Sciatic nerve (tissue), 2 donors: ENCODE measurements around the gene SF3B6. TPM values are rescaled to one million over a fixed set of nuclear protein-coding genes. Genes with fewer than 3 reads are reported as not detected.
"Not testable (repeated sequence)": the region's sequence is repeated elsewhere in the genome, so short reads cannot be mapped to it uniquely, and the experiment has no call there.

Source experiments
- ATAC-seq: fragments of 200-7000 bp; cut with Tn5 transposase; one replicate; pipeline ENCODE4 v1.9.1; 2020; ENCODE audit warnings: mild to moderate bottlenecking, moderate library complexity
- DNase-seq: peaks from one replicate; pipeline ENCODE4 v3.0.0-alpha.2; 2020; ENCODE audit warnings: low spot score
- intact Hi-C: fragments of 100-400 bp; cut with DNase I; formaldehyde crosslinking; loops from one replicate; pipeline ENCODE4 v1.14.2; 2022
- total RNA-seq: library from RNA; stranded (reverse); fragmentation: NEBNext Ultra II Directional; extraction: Animal tissue kit (Norgen Biotek cat#: 25700); gene quantifications from one replicate; pipeline ENCODE4 v1.2.1, GENCODE V29; 2021
- donor health status: DM: no; HTN: no; CAD: no.
- donor health status: DM: no; HTN: no; CAD: no.

SF3B6 gene, protein sequence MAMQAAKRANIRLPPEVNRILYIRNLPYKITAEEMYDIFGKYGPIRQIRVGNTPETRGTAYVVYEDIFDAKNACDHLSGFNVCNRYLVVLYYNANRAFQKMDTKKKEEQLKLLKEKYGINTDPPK
- total RNA-seq: 62.5 TPM

GRCh38 chr2:24075915-24076848 lies at the start of gene SF3B6:
Gene SF3B6, minus strand, starts transcription at chr2:24076326. Its CDS starts 97 bp downstream, at chr2:24076229.
- DNase-seq (peak; percentile 98), ATAC-seq (peak; percentile 97)
- intact Hi-C loops: loop anchor here (10.0 kb wide), 1 partner anchor 1291 kb away; no protein-coding TSS in a partner anchor

GRCh38 chr2:24123922-24124580 lies 47.9 kb upstream of the SF3B6 start:
- DNase-seq: no peak
- intact Hi-C loops: no loop called here
- peak; percentile 38 for ATAC-seq

DNA sequence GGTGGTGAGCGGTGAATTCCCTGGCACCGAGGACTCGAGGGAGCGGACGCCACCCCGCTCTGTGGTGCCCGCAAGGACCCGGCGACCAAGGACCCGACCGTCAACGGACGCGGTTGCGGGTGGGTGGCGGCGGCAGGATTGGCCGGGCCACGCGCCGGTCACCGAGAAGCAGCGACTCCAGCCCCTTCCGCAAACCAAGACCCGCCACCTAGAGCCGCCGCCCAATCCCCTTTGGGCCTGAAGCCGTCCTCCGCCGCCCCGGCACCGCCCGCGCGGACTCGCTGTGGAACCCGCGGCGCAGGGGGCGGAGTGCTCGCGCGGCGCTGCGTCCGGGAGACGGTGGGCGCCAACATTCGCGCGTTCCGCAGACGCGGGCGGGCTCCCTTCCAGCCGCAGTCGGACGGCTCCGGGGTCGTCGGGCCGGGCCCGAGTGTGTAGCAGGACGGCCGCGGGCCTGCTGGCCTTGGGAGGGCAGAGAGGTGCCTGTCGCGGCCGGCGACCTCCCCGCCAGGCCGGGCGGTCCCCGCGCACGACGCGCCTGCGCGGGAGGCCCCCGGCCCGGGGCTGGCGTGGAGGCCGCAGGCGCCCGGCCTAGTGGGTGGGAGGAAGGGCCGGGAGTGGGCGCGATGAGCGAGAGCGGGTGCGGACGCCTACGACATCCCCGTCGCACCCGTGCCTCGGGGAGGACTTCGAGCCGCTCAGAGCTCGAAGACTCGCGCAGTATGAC lies 47.2 kb upstream of the SF3B6 start, which contains the start of the genes FAM228B and PFN4:
FAM228B (plus strand) TSS at position 275 of the 727 bp plus-strand sequence. CDS start 893 bp downstream, outside the sequence.
PFN4 (minus strand) TSS at position 140 of the 727 bp plus-strand sequence. CDS start 799 bp downstream, outside the sequence.
- DNase-seq: peak; percentile 88
- intact Hi-C loops: no loop called here
- peak; percentile 88 for ATAC-seq

GRCh38 chr2:24122366-24123194 lies 46.5 kb upstream of the SF3B6 start:
- ATAC-seq: peak; percentile 39
- DNase-seq: no peak
- intact Hi-C loops: no loop called here

- no peak for ATAC-seq
- DNase-seq: no peak
- intact Hi-C loops: no loop called here
These were observed 45.3 kb upstream of the SF3B6 start for GRCh38 chr2:24121469-24121868.

- no peak for ATAC-seq
These were observed 44.9 kb upstream of the SF3B6 start for GRCh38 chr2:24121066-24121465.

DNA sequence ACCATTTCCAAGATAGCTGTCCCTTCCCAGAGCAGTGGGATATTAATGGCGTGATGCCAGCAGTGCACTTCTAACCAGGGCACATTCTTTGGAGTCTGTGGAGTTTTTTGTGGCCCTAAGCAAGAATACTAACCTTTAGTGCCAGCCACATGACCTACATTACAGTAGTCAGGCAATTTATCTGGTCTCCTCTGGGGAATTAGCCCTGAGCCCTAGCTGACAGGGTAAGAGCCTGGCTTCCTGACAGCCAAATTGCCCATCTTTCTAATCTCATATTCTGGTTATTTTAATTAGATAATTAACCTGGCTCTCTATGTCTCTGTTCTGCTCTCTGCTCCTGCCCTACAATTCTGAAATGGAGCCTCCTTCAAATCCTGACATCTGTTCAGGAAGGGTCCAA lies 41.8 kb upstream of the SF3B6 start:
- DNase-seq (no peak), ATAC-seq (no peak)
- intact Hi-C loops: no loop called here

More at GRCh38 chr2:24121066-24121465, 44.9 kb upstream of the SF3B6 start:
- intact Hi-C loops: no loop called here
- DNase-seq: no peak

DNA sequence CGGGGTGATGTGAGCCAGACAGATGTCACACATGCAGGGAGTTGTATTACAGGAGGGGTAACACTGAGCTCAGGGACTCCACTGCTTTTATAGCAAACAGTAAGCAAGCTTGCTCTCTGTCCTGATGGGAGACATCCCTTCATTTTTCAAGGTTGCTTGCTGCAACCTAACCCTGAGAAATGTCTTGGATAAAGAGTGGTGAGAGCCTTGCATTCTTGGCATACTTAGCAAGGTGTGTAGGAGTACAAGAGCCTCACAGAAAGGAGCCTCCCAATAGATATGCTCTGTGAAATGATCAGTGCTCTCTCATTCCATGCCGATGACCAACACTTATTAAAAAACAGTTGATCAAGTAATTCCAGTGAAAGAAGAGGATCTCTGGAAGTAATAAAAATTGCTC lies 38.9 kb upstream of the SF3B6 start:
- ATAC-seq: no peak
- intact Hi-C loops: no loop called here
- DNase-seq: no peak

- intact Hi-C loops: no loop called here
- DNase-seq (no peak), ATAC-seq (peak; percentile 75)
These were observed 35.3 kb upstream of the SF3B6 start for GRCh38 chr2:24111407-24111901.

GRCh38 chr2:24110660-24111303 lies 34.7 kb upstream of the SF3B6 start:
- DNase-seq (no peak), ATAC-seq (peak; percentile 15)
- intact Hi-C loops: no loop called here

DNA sequence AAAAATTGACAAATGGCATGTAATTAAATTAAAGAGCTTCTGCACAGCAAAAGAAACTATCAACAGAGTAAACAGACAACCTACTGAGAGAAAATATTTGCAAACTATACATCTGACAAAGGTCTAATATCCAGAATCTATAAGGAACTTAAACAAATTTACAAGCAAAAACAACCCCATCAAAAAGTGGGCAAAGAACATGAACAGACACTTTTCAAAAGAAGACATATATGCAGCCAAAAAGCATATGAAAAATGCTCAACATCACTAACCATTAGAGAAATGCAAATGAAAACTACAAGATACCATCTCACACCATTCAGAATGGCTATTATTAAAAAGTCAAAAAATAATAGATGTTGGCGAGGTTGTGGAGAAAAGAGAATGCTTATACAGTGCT lies 33.3 kb upstream of the SF3B6 start:
- intact Hi-C loops, DNase-seq, ATAC-seq: not testable (repeated sequence)

- DNase-seq: no peak
- ATAC-seq: no peak
- intact Hi-C loops: no loop called here
These were observed 31.2 kb upstream of the SF3B6 start for GRCh38 chr2:24107336-24107735.

DNA sequence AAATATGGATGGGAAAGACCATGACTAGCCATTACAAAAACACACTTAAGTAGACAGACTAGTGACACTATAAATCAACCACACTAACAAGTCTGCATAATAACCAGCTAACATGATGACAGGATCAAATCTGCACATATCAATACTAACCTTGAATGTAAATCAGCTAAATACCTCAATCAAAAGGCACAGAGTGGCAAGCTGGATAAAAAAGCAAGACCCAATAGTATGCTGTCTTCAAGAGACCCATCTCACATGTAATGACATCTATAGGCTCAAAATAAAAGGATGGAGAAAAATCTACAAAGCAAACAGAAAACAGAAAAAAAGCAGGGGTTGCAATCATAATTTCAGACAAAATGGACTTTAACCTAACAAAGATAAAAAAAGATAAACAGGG lies 30.7 kb upstream of the SF3B6 start:
- ATAC-seq (no peak), DNase-seq (no peak)
- intact Hi-C loops: no loop called here

DNA sequence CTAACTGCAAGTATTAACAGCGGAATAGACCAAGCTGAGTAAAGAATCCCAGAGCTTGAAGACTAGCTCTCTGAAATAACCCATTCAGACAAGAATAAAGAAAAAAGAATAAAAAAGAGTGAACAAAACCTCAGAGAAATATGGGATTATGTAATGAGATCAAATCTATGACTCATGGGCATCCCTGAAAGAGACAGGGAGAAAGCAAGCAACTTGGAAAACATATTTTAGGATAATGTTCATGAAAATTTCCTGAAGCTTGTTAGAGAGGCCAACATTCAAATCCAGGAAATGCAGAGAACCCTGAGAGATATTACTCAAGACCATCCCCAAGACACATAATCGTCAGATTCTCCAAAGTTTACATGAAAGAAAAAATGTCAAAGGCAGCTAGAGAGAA lies 29.7 kb upstream of the SF3B6 start:
- no peak for DNase-seq
- intact Hi-C loops: no loop called here
- peak; percentile 64 for ATAC-seq

DNA sequence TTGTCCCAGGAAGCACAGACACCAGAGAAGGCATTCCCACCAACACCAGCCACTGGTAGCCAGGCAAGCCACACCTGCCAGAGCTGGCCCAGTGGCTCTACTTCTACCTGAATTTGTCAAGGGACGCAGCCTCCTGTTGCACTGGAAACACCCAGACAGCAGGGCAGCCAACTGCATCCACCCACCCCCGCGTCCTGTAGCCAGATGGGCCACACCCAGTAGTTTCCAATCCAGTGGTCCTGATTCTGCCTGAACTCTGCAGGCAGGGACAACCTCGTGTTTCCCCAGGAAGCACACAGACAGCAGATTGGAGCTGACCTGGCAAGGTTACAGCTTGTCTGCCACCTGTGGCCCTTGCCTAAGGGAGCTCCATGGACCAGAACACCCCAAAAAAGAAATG lies 28.8 kb upstream of the SF3B6 start:
- DNase-seq (no peak), ATAC-seq (no peak)
- intact Hi-C loops: no loop called here

DNA sequence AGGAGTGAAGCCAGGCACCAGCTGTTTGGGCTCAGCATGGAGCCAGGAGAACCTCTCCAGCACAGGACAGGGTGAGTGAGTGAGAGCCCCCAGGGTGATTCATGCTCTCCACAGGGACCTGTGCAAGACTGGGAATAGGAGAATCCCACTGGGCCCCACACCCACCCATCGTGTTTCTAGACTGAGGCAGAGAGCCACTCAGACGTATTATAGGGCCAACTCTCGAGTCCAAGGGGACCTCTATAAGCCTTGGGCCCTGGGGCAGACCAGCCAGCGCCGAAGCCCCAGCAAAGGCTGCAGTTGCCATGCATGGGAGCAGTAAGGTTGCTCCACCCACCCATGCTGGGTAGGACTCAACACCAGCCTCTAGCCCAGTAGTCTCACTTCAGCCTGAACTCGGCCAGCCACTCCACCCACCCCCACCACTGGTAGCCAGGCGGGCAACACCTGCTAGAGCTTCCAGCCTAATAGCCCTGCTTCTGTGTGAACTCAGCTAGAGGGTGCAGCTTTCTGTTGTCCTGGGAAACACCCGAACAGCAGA lies 28.1 kb upstream of the SF3B6 start:
- ATAC-seq (no peak), DNase-seq (no peak)
- intact Hi-C loops: no loop called here

DNA sequence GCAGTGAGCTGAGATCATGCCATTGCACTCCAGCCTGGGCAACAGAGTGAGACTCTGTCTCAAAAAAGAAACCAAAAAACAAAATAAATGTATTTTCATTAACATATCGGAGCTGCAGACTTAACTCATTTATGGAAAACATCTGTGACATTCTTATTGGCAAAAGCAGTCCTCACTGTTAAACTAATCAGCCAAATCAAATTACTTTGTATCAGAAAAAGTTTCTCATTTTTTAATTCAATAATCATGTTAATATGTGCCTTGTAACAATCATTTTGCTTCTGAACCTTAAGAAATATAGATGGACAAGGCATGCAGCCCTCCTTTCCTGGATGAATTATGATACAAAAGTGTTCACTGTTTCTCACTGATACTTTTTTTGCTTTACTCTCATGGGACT lies 26.6 kb upstream of the SF3B6 start:
- ATAC-seq (no peak), DNase-seq (no peak)
- intact Hi-C loops: no loop called here
